Mesothelial cell of epicardium (in vitro differentiated cells): ENCODE results near the gene SLC38A10. TPM values are rescaled to one million over a fixed set of nuclear protein-coding genes. Genes with fewer than 3 reads are reported as not detected.

ENCODE experiments used
- DNase-seq, 2 experiments: peaks; one replicate each; pipeline ENCODE4 v3.0.0; 2021; ENCODE audit warnings: low spot score in 2 of 2; ENCODE audit not compliant: unreplicated experiment in 2 of 2
- H3K27ac Mint-ChIP-seq: 2 replicates; pipeline ENCODE4 v1.8.0; 2021; ENCODE audit warnings: mixed read lengths
- H3K27me3 Mint-ChIP-seq: 2 replicates; pipeline ENCODE4 v1.8.0; 2021; ENCODE audit warnings: low read depth, mixed read lengths
- H3K36me3 Mint-ChIP-seq: 2 replicates; pipeline ENCODE4 v1.8.0; 2021; ENCODE audit warnings: mixed read lengths
- H3K4me1 Mint-ChIP-seq: 2 replicates; pipeline ENCODE4 v1.8.0; 2021; ENCODE audit warnings: mixed read lengths
- H3K4me3 Mint-ChIP-seq: 2 replicates; pipeline ENCODE4 v1.8.0; 2021; ENCODE audit warnings: mild to moderate bottlenecking, moderate library complexity, mixed read lengths
- H3K9me3 Mint-ChIP-seq: 2 replicates; pipeline ENCODE4 v1.8.0; 2021; ENCODE audit warnings: mixed read lengths
- total RNA-seq: library from RNA; stranded (reverse); gene quantifications from 3 replicates; pipeline ENCODE4 v1.2.1, GENCODE V29; 2021
- TF ChIP-seq, protein P1 (sequence below): fragments of 200-600 bp; sonication (generic); IDR thresholded peaks from one replicate; pipeline ENCODE4 v1.5.0; 2021; ENCODE audit warnings: antibody characterized with exemption; ENCODE audit not compliant: unreplicated experiment

SLC38A10 gene
- total RNA-seq, 1 donor from 2014 or later = 103 TPM

DNA sequence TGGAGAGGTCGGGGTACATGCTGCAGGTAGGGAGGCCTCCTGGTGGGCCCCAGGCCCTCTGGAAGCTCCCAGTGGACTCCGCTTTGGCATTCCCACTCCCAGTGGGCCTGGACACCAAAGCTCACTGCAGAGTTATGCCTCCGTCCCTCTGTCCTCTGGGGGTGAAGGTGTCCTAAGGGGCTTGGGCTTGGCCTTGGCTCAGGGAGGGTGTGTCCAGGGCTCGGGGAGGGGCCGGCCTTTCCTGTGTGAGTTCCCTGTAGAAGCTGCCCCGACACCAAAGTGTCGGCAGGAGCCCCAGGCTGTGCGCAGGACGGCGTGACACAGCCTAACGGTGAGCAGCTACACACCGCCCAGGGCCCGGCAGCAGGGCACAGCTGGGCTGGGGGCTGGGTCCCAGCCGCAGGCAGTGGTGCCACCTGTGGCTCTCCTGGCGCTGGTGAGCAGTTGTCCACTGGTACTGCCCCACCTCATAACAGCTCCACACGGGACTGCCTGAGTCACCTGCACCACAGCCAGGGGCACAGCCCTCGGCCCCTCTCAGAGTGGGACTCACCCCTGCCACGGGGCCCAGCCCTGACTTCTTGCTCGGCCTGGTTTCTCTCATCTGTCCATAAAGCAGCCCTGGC lies 62.4 kb downstream of the SLC38A10 start:
- Mint-ChIP-seq H3K4me3 (no peak overlapping the region), H3K9me3 (no peaks in the 10 kb centered on the region), H3K27me3 (no peaks in the 10 kb centered on the region), H3K4me1 (peaks cover 8% of the 10 kb centered on the region), H3K36me3 (peaks cover 25% of the 10 kb centered on the region), H3K27ac (no peak overlapping the region)
- no peak for DNase-seq
- TF ChIP-seq, protein P1, sequence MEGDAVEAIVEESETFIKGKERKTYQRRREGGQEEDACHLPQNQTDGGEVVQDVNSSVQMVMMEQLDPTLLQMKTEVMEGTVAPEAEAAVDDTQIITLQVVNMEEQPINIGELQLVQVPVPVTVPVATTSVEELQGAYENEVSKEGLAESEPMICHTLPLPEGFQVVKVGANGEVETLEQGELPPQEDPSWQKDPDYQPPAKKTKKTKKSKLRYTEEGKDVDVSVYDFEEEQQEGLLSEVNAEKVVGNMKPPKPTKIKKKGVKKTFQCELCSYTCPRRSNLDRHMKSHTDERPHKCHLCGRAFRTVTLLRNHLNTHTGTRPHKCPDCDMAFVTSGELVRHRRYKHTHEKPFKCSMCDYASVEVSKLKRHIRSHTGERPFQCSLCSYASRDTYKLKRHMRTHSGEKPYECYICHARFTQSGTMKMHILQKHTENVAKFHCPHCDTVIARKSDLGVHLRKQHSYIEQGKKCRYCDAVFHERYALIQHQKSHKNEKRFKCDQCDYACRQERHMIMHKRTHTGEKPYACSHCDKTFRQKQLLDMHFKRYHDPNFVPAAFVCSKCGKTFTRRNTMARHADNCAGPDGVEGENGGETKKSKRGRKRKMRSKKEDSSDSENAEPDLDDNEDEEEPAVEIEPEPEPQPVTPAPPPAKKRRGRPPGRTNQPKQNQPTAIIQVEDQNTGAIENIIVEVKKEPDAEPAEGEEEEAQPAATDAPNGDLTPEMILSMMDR = no peak

DNA sequence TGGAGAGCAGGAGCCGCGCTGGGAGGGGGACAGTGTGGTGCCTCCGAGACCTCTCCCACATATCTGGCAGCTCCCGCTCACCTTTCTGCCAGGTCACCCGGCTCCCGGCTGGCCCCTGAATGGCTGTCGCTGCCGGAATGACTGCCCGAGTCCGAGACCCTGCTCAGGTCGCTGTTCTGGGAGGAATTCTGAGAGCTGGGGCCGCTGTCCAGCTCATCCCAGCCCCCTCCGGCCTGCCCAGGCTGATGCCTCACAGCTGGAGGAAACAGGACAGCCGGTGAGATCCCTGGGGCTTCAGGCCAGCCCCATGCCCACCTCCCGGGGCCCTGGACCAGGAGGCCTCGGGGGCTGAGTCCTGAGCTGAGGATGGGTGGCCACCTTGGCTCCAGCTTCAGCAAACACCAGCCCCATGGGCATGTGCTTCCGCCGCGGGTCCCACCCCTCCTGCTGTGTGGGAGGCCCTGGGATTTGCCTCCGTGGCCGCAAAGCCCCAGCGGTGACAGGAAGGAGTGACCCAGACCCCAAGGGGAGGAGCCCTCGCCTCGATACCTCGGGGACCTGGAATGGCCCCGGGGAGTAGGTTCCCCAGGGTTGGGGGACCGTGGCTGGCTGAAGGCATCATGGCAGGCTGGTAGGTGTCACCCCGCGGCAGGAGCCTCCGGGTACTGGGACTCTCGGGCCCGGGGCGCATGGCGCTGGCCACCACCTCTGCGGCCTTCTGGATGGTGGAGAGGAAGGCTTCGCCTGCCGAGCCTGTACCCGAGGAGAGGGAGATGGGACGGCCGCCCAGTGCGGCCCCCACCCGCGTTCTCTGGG lies 63.1 kb downstream of the SLC38A10 start:
- Mint-ChIP-seq H3K4me1 (peaks cover 6% of the 10 kb centered on the region), H3K27ac (no peak overlapping the region), H3K9me3 (no peaks in the 10 kb centered on the region), H3K4me3 (no peak overlapping the region), H3K27me3 (no peaks in the 10 kb centered on the region), H3K36me3 (peaks cover 28% of the 10 kb centered on the region)
- TF ChIP-seq, protein P1 = no peak
- no peak for DNase-seq

DNA sequence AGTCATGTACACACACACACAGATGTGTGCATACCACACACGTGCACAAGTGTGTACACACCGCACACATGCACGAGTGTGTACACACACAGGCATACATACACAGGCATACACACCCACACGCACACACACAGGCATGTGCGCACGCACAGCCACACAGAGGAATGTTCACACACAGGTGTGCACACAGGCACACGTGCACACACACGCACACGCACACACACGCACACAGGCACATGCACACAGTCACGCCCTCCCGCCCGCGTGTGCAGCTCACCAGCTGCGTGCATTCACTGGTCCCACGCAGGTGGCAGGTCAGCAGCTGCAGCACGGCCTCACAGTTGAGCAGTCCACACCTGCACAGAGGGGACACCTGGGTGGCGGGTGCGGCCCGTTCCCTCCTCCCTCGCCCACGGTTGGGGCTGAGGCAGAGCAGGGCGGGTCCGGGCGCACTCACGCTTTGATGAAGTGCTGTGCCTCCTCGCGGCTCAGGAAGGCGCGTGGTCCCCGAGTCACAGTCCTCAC lies 63.9 kb downstream of the SLC38A10 start:
- Mint-ChIP-seq H3K4me3 (no peak overlapping the region), H3K4me1 (peaks cover 6% of the 10 kb centered on the region), H3K27me3 (no peaks in the 10 kb centered on the region), H3K27ac (no peak overlapping the region), H3K9me3 (no peaks in the 10 kb centered on the region), H3K36me3 (peaks cover 28% of the 10 kb centered on the region)
- TF ChIP-seq, protein P1 = no peak
- DNase-seq = no peak

DNA sequence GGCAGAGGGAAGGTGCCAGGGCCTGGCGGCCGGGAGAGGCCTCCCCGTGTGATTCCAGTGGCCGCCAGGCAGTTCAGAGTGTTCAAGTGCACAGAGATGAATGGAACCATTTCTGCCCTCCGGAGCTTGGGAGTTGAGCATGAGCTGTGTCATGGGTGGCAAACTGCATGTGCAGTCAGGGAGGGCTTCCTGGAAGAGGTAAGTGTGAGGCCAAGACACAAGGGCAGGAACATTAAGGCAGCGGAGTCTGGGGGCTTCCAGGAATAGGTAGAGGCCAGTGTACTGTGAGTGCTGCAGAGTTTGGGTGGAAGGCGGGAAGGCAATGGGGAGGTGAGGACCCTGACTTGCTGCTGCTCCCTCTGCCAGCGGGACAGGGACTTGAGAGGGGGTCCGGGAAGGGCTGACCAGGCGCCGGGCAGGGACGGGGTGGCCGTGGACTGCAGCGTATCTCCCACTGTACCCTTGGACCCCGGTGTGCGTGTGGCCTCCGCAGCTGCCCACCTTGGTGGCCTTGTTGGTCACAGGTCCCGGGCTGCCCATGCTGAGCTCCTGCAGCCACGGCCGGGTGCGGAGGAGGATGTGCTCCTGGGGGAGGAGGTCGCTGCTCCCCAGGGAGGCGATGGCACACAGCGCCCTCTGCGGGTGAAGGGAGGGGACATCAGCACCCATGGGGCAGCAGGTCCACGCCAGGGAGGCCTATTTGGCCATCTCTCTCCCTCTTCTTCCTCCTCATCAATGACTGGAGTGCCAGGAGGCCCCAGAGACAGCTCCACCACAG lies 64.9 kb downstream of the SLC38A10 start:
- DNase-seq = no peak
- Mint-ChIP-seq H3K9me3 (peaks cover 5% of the 10 kb centered on the region), H3K36me3 (peaks cover 28% of the 10 kb centered on the region), H3K4me3 (no peak overlapping the region), H3K27ac (no peak overlapping the region), H3K27me3 (no peaks in the 10 kb centered on the region), H3K4me1 (peaks cover 6% of the 10 kb centered on the region)
- TF ChIP-seq, protein P1 = no peak

GRCh38 chr17:81229666-81229920 lies 65.5 kb downstream of the SLC38A10 start:
- no peak for DNase-seq
- no peaks in the 10 kb centered on the region for H3K27me3 Mint-ChIP-seq
- no peak overlapping the region for H3K4me3 Mint-ChIP-seq
- TF ChIP-seq, protein P1 = no peak
- H3K36me3 Mint-ChIP-seq = peaks cover 24% of the 10 kb centered on the region
- no peaks in the 10 kb centered on the region for H3K4me1 Mint-ChIP-seq
- peaks cover 5% of the 10 kb centered on the region for H3K9me3 Mint-ChIP-seq
- H3K27ac Mint-ChIP-seq = no peak overlapping the region
